ENCODE data around the gene ARRDC2. TPM values are rescaled to one million over a fixed set of nuclear protein-coding genes. Genes with fewer than 3 reads are reported as not detected.

ARRDC2 gene
- total RNA-seq, 1 donor from 2014 or later, result 6.3 TPM

GRCh38 chr19:18057557-18057956 is 49.6 kb downstream of the ARRDC2 start:
- DNase-seq (ENCODE audit: low read depth), result no peak

- peak; percentile 75 for DNase-seq (ENCODE audit: low read depth)
Observed at GRCh38 chr19:18058208-18059009, 50.4 kb downstream of the ARRDC2 start.

DNA sequence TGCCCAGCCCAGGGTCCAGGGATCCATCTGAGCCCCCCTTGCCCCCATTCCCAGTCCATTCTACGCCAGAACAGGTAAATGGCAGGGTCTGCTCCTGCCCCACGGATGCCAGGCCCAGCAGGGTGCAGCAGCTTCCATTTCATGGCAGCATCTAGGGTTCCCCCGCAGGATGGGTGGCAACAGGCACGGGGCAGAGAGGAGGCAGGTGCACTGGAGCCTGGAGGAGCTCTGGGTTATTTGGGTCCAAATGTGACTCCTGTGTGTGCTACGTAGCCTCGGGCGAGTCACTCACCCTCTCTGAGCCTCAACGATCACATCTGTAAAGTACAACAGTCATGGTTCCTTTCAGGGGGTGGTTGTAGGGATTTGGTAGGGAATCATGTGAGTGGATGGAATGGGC is 51.3 kb downstream of the ARRDC2 start:
- DNase-seq (ENCODE audit: low read depth), result no peak

DNA sequence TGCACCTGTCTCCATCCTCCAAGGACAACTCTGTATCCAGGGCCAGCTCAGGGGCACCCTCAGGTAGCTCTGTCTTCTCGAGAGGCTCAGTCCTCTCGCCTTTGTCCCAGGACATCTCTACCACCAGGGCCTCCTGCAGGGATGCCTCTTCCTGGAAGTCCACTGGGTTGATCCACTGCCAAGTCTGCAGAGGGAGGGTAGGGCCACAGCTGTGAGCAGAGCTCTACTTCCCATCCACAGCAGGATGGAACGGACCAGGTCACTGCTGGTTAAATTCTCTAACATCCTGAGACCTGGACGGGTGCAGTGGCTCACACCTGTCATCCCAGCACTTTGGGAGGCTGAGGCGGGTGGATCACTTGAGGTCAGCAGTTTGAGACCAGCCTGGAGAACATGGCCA is 51.9 kb downstream of the ARRDC2 start:
- no peak for DNase-seq (ENCODE audit: low read depth)

- no peak for DNase-seq (ENCODE audit: low read depth)
Observed at GRCh38 chr19:18060472-18060871, 52.5 kb downstream of the ARRDC2 start.

DNA sequence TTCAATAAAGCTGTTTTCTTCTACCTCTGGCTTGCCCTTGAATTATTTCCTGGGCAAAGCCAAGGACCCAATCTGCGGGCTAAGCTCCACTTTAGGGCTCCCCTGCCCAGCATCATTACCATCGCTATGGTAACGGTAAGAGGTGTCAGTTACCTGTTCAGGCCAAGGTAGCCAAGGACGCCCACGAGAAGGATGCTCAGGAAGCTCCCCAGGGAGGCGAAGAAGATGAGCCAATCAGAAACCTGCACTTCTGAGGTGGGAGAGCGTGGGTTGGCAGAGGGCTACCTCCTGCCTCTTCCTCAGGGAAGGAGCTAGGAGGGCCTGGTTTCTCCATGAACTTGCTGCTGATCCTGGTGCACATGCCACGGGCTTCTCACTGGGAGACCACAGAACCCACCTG is 54.1 kb downstream of the ARRDC2 start:
- DNase-seq (ENCODE audit: low read depth), result no peak

DNA sequence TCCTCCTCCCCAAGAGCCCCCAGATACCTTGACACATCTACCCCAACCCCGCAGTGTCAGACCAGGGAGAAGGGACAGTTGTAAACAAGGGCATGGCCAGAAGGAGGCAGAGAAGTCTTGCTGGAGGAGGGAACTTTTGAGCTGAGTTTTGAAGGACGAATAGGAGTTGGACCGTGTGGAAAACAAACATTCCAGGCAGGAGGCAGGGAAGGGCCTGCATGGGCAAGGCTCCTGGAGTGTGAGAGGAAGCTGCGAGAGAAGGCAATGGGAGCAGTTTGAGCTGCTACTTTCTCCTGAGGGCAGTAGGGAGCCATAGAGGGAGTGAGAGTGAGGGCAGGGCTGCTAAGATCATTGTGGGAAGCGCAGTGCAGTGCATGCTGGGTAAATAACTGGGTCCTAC is 55.5 kb downstream of the ARRDC2 start:
- DNase-seq (ENCODE audit: low read depth), result no peak

Other genes starting within 250 kb of the ARRDC2 start
- gene B3GNT3, start 213.0 kb upstream of the ARRDC2 start, total RNA-seq, result not detected in 2 replicates
- not detected in 2 replicates for gene INSL3, start 186.7 kb upstream of the ARRDC2 start, total RNA-seq
- 0.47 TPM in 1 of 2 replicates, not detected in the other for gene JAK3, start 160.2 kb upstream of the ARRDC2 start, total RNA-seq
- 777 and 810 TPM in 2 replicates for gene RPL18A, start 148.3 kb upstream of the ARRDC2 start, total RNA-seq
- gene SLC5A5, start 136.2 kb upstream of the ARRDC2 start, total RNA-seq, result not detected in 2 replicates
- gene CCDC124, start 75.2 kb upstream of the ARRDC2 start, total RNA-seq, result 56.5 and 61.3 TPM in 2 replicates
- gene KCNN1, start 41.1 kb upstream of the ARRDC2 start, total RNA-seq, result not detected in 2 replicates
- not detected in 2 replicates for gene IL12RB1, start 78.8 kb downstream of the ARRDC2 start, total RNA-seq
- 5.8 and 6.2 TPM in 2 replicates for gene MAST3, start 89.6 kb downstream of the ARRDC2 start, total RNA-seq
- 48.4 and 50.5 TPM in 2 replicates for gene PIK3R2, start 145.0 kb downstream of the ARRDC2 start, total RNA-seq
- 0.73 and 6.5 TPM in 2 replicates for gene IFI30, start 165.6 kb downstream of the ARRDC2 start, total RNA-seq
- gene MPV17L2, start 185.0 kb downstream of the ARRDC2 start, total RNA-seq, result 52.1 and 68.6 TPM in 2 replicates
- 2.7 and 3.4 TPM in 2 replicates for gene RAB3A, start 195.9 kb downstream of the ARRDC2 start, total RNA-seq
- 1.7 TPM in 1 of 2 replicates, not detected in the other for gene PDE4C, start 218.3 kb downstream of the ARRDC2 start, total RNA-seq

Measured in myocyte (in vitro differentiated cells).